Glutamatergic neuron (in vitro differentiated cells): ENCODE measurements around the gene BAG3. TPM values are rescaled to one million over a fixed set of nuclear protein-coding genes. Genes with fewer than 3 reads are reported as not detected.

Experiments used
- DNase-seq: peaks from one replicate; pipeline ENCODE4 v3.0.0; 2022
- H3K27ac Mint-ChIP-seq: one replicate; pipeline ENCODE4 v1.8.0; 2020; ENCODE audit warnings: mild to moderate bottlenecking, mixed read lengths, inconsistent platforms; ENCODE audit not compliant: unreplicated experiment
- H3K27me3 Mint-ChIP-seq: one replicate; pipeline ENCODE4 v1.8.0; 2020; ENCODE audit warnings: mild to moderate bottlenecking, moderate library complexity, mixed read lengths, inconsistent platforms; ENCODE audit not compliant: unreplicated experiment
- H3K36me3 Mint-ChIP-seq: one replicate; pipeline ENCODE4 v1.8.0; 2020; ENCODE audit warnings: mild to moderate bottlenecking, mixed read lengths, inconsistent platforms; ENCODE audit not compliant: unreplicated experiment
- H3K4me1 Mint-ChIP-seq: one replicate; pipeline ENCODE4 v1.8.0; 2020; ENCODE audit warnings: mild to moderate bottlenecking, low read depth, mixed read lengths, inconsistent platforms; ENCODE audit not compliant: unreplicated experiment
- H3K4me3 Mint-ChIP-seq: one replicate; pipeline ENCODE4 v1.8.0; 2020; ENCODE audit warnings: mild to moderate bottlenecking, mixed read lengths, inconsistent platforms; ENCODE audit not compliant: unreplicated experiment
- H3K9me3 Mint-ChIP-seq: one replicate; pipeline ENCODE4 v1.8.0; 2020; ENCODE audit warnings: mild to moderate bottlenecking, moderate library complexity, mixed read lengths, inconsistent platforms; ENCODE audit not compliant: unreplicated experiment
- CTCF ChIP-seq: fragments of 200-600 bp; sonication (generic); IDR thresholded peaks from one replicate; pipeline ENCODE4 v1.5.0; 2021; ENCODE audit not compliant: partially characterized antibody, unreplicated experiment
- total RNA-seq: library from RNA; stranded (reverse); fragmentation: NEBNext Ultra II Directional; extraction: Animal tissue kit (Norgen Biotek cat#: 25700); gene quantifications from one replicate; pipeline ENCODE4 v1.2.1, GENCODE V29; 2021; ENCODE audit not compliant: unreplicated experiment

Gene BAG3
- total RNA-seq, 1 donor from 2014 or later = 15.7 TPM

GRCh38 chr10:119669331-119669730, 18.2 kb downstream of the BAG3 start:
- DNase-seq = no peak
- Mint-ChIP-seq H3K36me3 (no peaks in the 10 kb centered on the region), H3K27ac (peak overlapping the region; percentile 34), H3K4me3 (no peak overlapping the region), H3K4me1 (peaks cover 31% of the 10 kb centered on the region), H3K27me3 (peaks cover 20% of the 10 kb centered on the region), H3K9me3 (peaks cover 12% of the 10 kb centered on the region)
- no peak for TF ChIP-seq CTCF

GRCh38 chr10:119669975-119670640, 18.9 kb downstream of the BAG3 start:
- no peak overlapping the region for H3K27ac Mint-ChIP-seq
- no peaks in the 10 kb centered on the region for H3K36me3 Mint-ChIP-seq
- H3K4me3 Mint-ChIP-seq = no peak overlapping the region
- DNase-seq = no peak
- peaks cover 10% of the 10 kb centered on the region for H3K9me3 Mint-ChIP-seq
- no peak for TF ChIP-seq CTCF
- H3K4me1 Mint-ChIP-seq = peaks cover 31% of the 10 kb centered on the region
- H3K27me3 Mint-ChIP-seq = peaks cover 20% of the 10 kb centered on the region

- Mint-ChIP-seq H3K27me3 (peaks cover 20% of the 10 kb centered on the region), H3K27ac (no peak overlapping the region), H3K4me1 (peaks cover 31% of the 10 kb centered on the region), H3K9me3 (peaks cover 10% of the 10 kb centered on the region), H3K36me3 (no peaks in the 10 kb centered on the region), H3K4me3 (no peak overlapping the region)
- no peak for DNase-seq
- no peak for TF ChIP-seq CTCF
Observed at GRCh38 chr10:119670717-119671116, 19.5 kb downstream of the BAG3 start.

- H3K36me3 Mint-ChIP-seq = no peaks in the 10 kb centered on the region
- H3K4me3 Mint-ChIP-seq = no peak overlapping the region
- H3K27ac Mint-ChIP-seq = no peak overlapping the region
- H3K4me1 Mint-ChIP-seq = peaks cover 31% of the 10 kb centered on the region
- TF ChIP-seq CTCF = no peak
- no peak for DNase-seq
- peaks cover 10% of the 10 kb centered on the region for H3K9me3 Mint-ChIP-seq
- H3K27me3 Mint-ChIP-seq = peaks cover 16% of the 10 kb centered on the region
Observed at GRCh38 chr10:119671381-119671780, 20.2 kb downstream of the BAG3 start.

GRCh38 chr10:119672291-119672690, 21.1 kb downstream of the BAG3 start:
- no peaks in the 10 kb centered on the region for H3K36me3 Mint-ChIP-seq
- TF ChIP-seq CTCF = no peak
- no peak overlapping the region for H3K27ac Mint-ChIP-seq
- H3K9me3 Mint-ChIP-seq = peaks cover 9% of the 10 kb centered on the region
- H3K4me1 Mint-ChIP-seq = peaks cover 26% of the 10 kb centered on the region
- H3K27me3 Mint-ChIP-seq = peaks cover 16% of the 10 kb centered on the region
- H3K4me3 Mint-ChIP-seq = no peak overlapping the region
- no peak for DNase-seq
